Fibroblast of lung (primary cell): ENCODE results near the gene OXTR.

Experiments used
- CTCF ChIP-seq, 2 donors: IDR thresholded peaks in 1 of 2; conservative IDR thresholded peaks in 1 of 2; 1 replicate in 1 of 2; 2 replicates in 1 of 2; pipeline ENCODE4 v1.5.1; 2011 to 2012; ENCODE audit warnings: low read length in 2 of 2, control low read depth in 1 of 2, inconsistent platforms in 1 of 2, low read depth in 1 of 2, mild to moderate bottlenecking in 1 of 2
- EZH2 ChIP-seq: IDR thresholded peaks from 2 replicates; pipeline ENCODE4 v1.5.1; 2012; ENCODE audit warnings: low read length, control low read depth, mild to moderate bottlenecking; ENCODE audit errors: missing control alignments

- no peak for TF ChIP-seq EZH2
- no peak for TF ChIP-seq CTCF (conservative IDR thresholded peaks at IDR 0.05 in 1 of 2, IDR thresholded peaks at IDR 0.05 in 1 of 2; ENCODE audit: low read depth in 1 of 2, low read length in 2 of 2)
Measured at GRCh38 chr3:8793242-8793641, 23.8 kb upstream of the OXTR start.
